8988T (cell line): ENCODE data around the gene OR10H3.
"Not testable (repeated sequence)": the region's sequence is repeated elsewhere in the genome, so short reads cannot be mapped to it uniquely, and the experiment has no call there.

Experiments used
- DNase-seq: peaks from one replicate; pipeline ENCODE4 v3.0.0; 2011

Gene OR10H3

GRCh38 chr19:15779756-15780476, 42.1 kb downstream of the OR10H3 start:
- DNase-seq = no peak

- DNase-seq = no peak
Measured at GRCh38 chr19:15780610-15781418, 43.0 kb downstream of the OR10H3 start.

GRCh38 chr19:15781661-15782060, 43.9 kb downstream of the OR10H3 start:
- no peak for DNase-seq

GRCh38 chr19:15782211-15782610, 44.4 kb downstream of the OR10H3 start:
- no peak for DNase-seq

GRCh38 chr19:15782896-15783295, 45.1 kb downstream of the OR10H3 start:
- DNase-seq = not testable (repeated sequence)

GRCh38 chr19:15787611-15788155, 49.9 kb downstream of the OR10H3 start, which contains the start of gene OR10H5:
TSS of gene OR10H5 (plus strand) at chr19:15787661. CDS start at chr19:15794049, 6,388 bp downstream.
- DNase-seq = no peak

- DNase-seq = no peak
Measured at GRCh38 chr19:15788594-15789270, 50.9 kb downstream of the OR10H3 start.

- DNase-seq = no peak
Measured at GRCh38 chr19:15790096-15790495, 52.3 kb downstream of the OR10H3 start.
